Measurements from ENCODE around the gene MEA1. TPM values are rescaled to one million over a fixed set of nuclear protein-coding genes. Genes with fewer than 3 reads are reported as not detected.
"Not testable (repeated sequence)": the region's sequence is repeated elsewhere in the genome, so short reads cannot be mapped to it uniquely, and the experiment has no call there.

MEA1 gene
- total and polyA plus RNA-seq, 2 experiments from 2014 or later = 70.5 to 205 TPM

DNA sequence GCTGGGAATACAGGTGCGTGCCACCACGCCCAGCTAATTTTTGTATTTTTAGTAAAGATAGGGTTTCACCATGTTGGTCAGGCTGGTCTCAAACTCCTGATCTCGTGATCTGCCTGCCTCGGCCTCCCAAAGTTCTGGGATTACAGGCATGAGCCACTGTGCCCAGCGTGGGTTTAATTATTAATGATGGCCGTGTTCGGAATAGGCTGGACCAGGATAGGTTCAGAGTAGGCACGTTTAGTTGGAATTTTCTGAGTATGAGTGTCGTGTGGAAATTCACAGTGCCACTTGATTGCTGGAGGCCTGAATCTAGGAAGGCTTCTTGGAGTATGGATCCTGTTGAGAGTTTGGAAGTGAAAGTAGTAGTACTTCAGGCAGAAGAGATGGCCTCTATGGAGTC, 15.5 kb downstream of the MEA1 start:
- H3K27me3 Mint-ChIP-seq (ENCODE audit: insufficient read depth, low read depth, poor library complexity); H3K27ac ChIP-seq (ENCODE audit: low read depth); DNase-seq (ENCODE audit: low spot score): not testable (repeated sequence)

DNA sequence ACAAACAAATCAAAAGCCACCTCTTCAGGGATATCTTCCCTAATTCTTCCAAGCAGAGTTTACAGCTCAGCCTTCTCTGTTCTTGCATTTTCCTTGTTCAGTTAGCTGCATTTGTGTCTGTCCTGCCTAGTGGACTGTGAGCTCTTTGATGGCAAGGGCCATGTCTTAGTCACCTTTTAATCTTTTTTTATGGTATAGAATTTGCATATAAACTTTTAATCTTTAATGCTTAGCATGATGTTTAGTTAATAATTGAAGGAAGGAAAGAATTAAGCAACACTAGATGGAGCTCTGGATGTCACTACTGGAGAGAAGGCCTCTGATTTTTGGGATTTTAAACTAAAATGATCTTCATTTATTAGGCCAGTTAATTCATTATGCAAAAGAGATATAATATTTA, 17.2 kb downstream of the MEA1 start:
- ATAC-seq (no peak), DNase-seq (ENCODE audit: low spot score) (no peak)
- TF ChIP-seq JUNB (IDR thresholded peaks at IDR 0.05; ENCODE audit: unreplicated experiment) = no peak
- no peaks in the 10 kb centered on the region for H3K4me1 Mint-ChIP-seq
- Histone ChIP-seq H3K4me2 (no peak overlapping the region), H3F3A (replicated peaks; ENCODE audit: low read depth) (0 out of 2 replicates have a peak, but pooled peaks cover 4% of the 10 kb centered on the region), H4K20me1 (replicated peaks; ENCODE audit: insufficient read depth) (peaks cover 9% of the 10 kb centered on the region), H3K4me3 (no peak overlapping the region), H3K27me3 (ENCODE audit: insufficient read depth) (no peaks in the 10 kb centered on the region), H3K9me2 (ENCODE audit: insufficient read depth) (no peaks in the 10 kb centered on the region), H3K36me3 (ENCODE audit: insufficient read depth) (no peaks in the 10 kb centered on the region), H3K79me2 (replicated peaks; ENCODE audit: insufficient read depth) (no peaks in the 10 kb centered on the region), H2AFZ (no peak overlapping the region), H3K27ac (ENCODE audit: low read depth) (no peak overlapping the region), H3K4me1 (ENCODE audit: insufficient read depth) (no peaks in the 10 kb centered on the region)
- H3K9me3 Mint-ChIP-seq = no peaks in the 10 kb centered on the region
- peaks cover 5% of the 10 kb centered on the region for H3K27me3 Mint-ChIP-seq (ENCODE audit: insufficient read depth, low read depth, poor library complexity)
- H3K4me3 Mint-ChIP-seq = no peak overlapping the region
- H3K36me3 Mint-ChIP-seq (ENCODE audit: low read depth) = peaks cover 6% of the 10 kb centered on the region; the same call in 1 of the 3 replicates
- no peak overlapping the region for H3K27ac Mint-ChIP-seq

More for the DNA sequence above, 15.5 kb downstream of the MEA1 start:
- not testable (repeated sequence) for H3K27me3 ChIP-seq (ENCODE audit: insufficient read depth); H3F3A ChIP-seq (replicated peaks; ENCODE audit: low read depth); H3K4me3 ChIP-seq; H3K9me2 ChIP-seq (ENCODE audit: insufficient read depth); H3K9me3 Mint-ChIP-seq; H3K36me3 Mint-ChIP-seq (ENCODE audit: low read depth); H3K36me3 ChIP-seq (ENCODE audit: insufficient read depth); H3K4me3 Mint-ChIP-seq; ATAC-seq; H3K27ac Mint-ChIP-seq; H3K4me1 ChIP-seq (ENCODE audit: insufficient read depth); H3K79me2 ChIP-seq (replicated peaks; ENCODE audit: insufficient read depth); H3K4me2 ChIP-seq; H2AFZ ChIP-seq; H3K4me1 Mint-ChIP-seq
- peaks cover 16% of the 10 kb centered on the region for H4K20me1 ChIP-seq (replicated peaks; ENCODE audit: insufficient read depth)

DNA sequence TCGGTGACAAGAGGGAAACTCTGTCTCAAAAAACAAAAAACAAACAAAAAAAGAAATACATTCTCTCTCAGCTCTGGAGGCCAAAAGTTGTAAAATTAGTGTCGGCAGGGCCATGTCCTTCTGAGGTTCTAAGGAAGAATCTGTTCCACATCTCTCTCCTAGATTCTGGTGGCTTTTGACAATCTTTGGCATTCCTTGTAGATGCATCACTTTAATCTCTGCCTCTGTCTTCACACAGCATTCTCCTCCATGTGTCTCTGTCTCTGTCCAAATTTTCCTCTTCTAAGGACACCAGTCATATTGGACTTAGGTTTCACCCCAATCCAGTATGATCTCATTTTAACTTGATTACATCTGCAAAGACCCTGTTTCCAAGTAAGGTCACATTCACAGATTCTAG, 20.3 kb downstream of the MEA1 start:
- H3K27me3 ChIP-seq (ENCODE audit: insufficient read depth) = no peaks in the 10 kb centered on the region
- H3K4me1 Mint-ChIP-seq = 0 out of 3 replicates have a peak, but pooled peaks cover under 1% of the 10 kb centered on the region
- H4K20me1 ChIP-seq (replicated peaks; ENCODE audit: insufficient read depth) = peaks cover 15% of the 10 kb centered on the region
- no peak for DNase-seq (ENCODE audit: low spot score)
- H3K4me2 ChIP-seq = no peak overlapping the region
- no peak overlapping the region for H3K4me3 ChIP-seq
- H3K9me2 ChIP-seq (ENCODE audit: insufficient read depth) = no peaks in the 10 kb centered on the region
- peaks cover 16% of the 10 kb centered on the region; the same call in 1 of the 3 replicates for H3K36me3 Mint-ChIP-seq (ENCODE audit: low read depth)
- H3K79me2 ChIP-seq (replicated peaks; ENCODE audit: insufficient read depth) = no peaks in the 10 kb centered on the region
- ATAC-seq = no peak
- H3K27me3 Mint-ChIP-seq (ENCODE audit: insufficient read depth, low read depth, poor library complexity) = peaks cover 6% of the 10 kb centered on the region
- no peak overlapping the region for H3K27ac Mint-ChIP-seq
- 0 out of 2 replicates have a peak, but pooled peaks cover 5% of the 10 kb centered on the region for H3K36me3 ChIP-seq (ENCODE audit: insufficient read depth)
- no peak overlapping the region for H3K27ac ChIP-seq (ENCODE audit: low read depth)
- no peaks in the 10 kb centered on the region for H3K4me1 ChIP-seq (ENCODE audit: insufficient read depth)
- H2AFZ ChIP-seq = no peak overlapping the region
- no peak overlapping the region for H3K4me3 Mint-ChIP-seq
- H3K9me3 Mint-ChIP-seq = no peaks in the 10 kb centered on the region
- 0 out of 2 replicates have a peak, but pooled peaks cover 4% of the 10 kb centered on the region for H3F3A ChIP-seq (replicated peaks; ENCODE audit: low read depth)
- TF ChIP-seq, protein P1, sequence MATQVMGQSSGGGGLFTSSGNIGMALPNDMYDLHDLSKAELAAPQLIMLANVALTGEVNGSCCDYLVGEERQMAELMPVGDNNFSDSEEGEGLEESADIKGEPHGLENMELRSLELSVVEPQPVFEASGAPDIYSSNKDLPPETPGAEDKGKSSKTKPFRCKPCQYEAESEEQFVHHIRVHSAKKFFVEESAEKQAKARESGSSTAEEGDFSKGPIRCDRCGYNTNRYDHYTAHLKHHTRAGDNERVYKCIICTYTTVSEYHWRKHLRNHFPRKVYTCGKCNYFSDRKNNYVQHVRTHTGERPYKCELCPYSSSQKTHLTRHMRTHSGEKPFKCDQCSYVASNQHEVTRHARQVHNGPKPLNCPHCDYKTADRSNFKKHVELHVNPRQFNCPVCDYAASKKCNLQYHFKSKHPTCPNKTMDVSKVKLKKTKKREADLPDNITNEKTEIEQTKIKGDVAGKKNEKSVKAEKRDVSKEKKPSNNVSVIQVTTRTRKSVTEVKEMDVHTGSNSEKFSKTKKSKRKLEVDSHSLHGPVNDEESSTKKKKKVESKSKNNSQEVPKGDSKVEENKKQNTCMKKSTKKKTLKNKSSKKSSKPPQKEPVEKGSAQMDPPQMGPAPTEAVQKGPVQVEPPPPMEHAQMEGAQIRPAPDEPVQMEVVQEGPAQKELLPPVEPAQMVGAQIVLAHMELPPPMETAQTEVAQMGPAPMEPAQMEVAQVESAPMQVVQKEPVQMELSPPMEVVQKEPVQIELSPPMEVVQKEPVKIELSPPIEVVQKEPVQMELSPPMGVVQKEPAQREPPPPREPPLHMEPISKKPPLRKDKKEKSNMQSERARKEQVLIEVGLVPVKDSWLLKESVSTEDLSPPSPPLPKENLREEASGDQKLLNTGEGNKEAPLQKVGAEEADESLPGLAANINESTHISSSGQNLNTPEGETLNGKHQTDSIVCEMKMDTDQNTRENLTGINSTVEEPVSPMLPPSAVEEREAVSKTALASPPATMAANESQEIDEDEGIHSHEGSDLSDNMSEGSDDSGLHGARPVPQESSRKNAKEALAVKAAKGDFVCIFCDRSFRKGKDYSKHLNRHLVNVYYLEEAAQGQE (IDR thresholded peaks at IDR 0.05; ENCODE audit: unreplicated experiment) = no peak
- TF ChIP-seq CREB1 (CRISPR knock-in tag; IDR thresholded peaks at IDR 0.05; ENCODE audit: low read depth) = no peak
- TF ChIP-seq STAT1 (IDR thresholded peaks at IDR 0.05; ENCODE audit: unreplicated experiment) = no peak
- TF ChIP-seq CTCF (conservative IDR thresholded peaks at IDR 0.05; ENCODE audit: low read depth in 2 of 2) = no peak
- no peak for TF ChIP-seq ZNF114 (CRISPR knock-in tag; IDR thresholded peaks at IDR 0.05)
- no peak for TF ChIP-seq EZH2phosphoT487 (IDR thresholded peaks at IDR 0.05; ENCODE audit: unreplicated experiment)
- TF ChIP-seq ETS1 (IDR thresholded peaks at IDR 0.05) = no peak
